Effector memory CD8-positive, alpha-beta T cell (primary cell): ENCODE data around the gene ALDH16A1.

ENCODE experiments used
- ATAC-seq: fragments of 150-1000 bp; cut with Tn5 transposase; replicated peaks from 2 replicates; pipeline ENCODE4 v1.10.0; 2021; ENCODE audit warnings: mild to moderate bottlenecking, moderate library complexity
- DNase-seq, 3 experiments: peaks; one replicate each; pipeline ENCODE4 v3.0.0; 2021
- H3K27ac Mint-ChIP-seq, 2 donors: one replicate each; pipeline ENCODE4 v1.8.0; 2022; ENCODE audit warnings: mild to moderate bottlenecking in 2 of 2, mixed read lengths in 2 of 2, moderate library complexity in 2 of 2
- H3K27me3 Mint-ChIP-seq, 2 donors: one replicate each; pipeline ENCODE4 v1.8.0; 2022; ENCODE audit warnings: mixed read lengths in 2 of 2
- H3K36me3 Mint-ChIP-seq: one replicate; pipeline ENCODE4 v1.8.0; 2022; ENCODE audit warnings: mild to moderate bottlenecking, moderate library complexity, mixed read lengths; ENCODE audit not compliant: insufficient read depth
- H3K4me1 Mint-ChIP-seq, 2 donors: one replicate each; pipeline ENCODE4 v1.8.0; 2022; ENCODE audit warnings: low read depth in 2 of 2, mixed read lengths in 2 of 2
- H3K4me3 Mint-ChIP-seq, 2 donors: one replicate each; pipeline ENCODE4 v1.8.0; 2022; ENCODE audit warnings: mild to moderate bottlenecking in 2 of 2, mixed read lengths in 2 of 2, moderate library complexity in 2 of 2
- H3K9me3 Mint-ChIP-seq, 2 donors: one replicate each; pipeline ENCODE4 v1.8.0; 2022; ENCODE audit warnings: mixed read lengths in 2 of 2

The ALDH16A1 gene

DNA sequence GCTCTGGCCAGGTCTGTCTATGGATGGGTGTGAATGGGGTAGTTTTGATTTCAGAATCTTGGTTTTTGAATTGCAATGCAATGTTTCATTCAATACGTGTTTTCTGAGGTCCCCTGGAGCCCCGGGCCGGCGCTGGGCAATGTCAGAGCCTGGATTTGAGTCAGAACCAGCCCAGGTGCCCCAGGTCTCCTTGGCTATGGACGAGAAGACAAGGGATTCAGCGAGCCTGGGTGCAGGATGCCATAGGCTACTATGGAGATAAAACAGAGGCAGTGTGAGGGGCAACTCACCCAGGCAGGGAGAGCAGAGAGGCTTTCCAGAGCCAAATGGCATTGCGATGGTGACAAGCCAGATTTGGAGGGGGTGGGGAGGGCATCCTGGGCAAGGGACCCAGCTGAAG is 33.2 kb downstream of the ALDH16A1 start:
- H3K4me3 Mint-ChIP-seq, result peak overlapping the region in 1 of 2 donors; percentile 29
- H3K27me3 Mint-ChIP-seq, result no peaks in the 10 kb centered on the region
- H3K4me1 Mint-ChIP-seq, result peaks cover 27 to 33% of the 10 kb centered on the region in 2 donors
- H3K27ac Mint-ChIP-seq, result peak overlapping the region; percentile 54 to 78
- peaks cover 96% of the 10 kb centered on the region for H3K36me3 Mint-ChIP-seq
- H3K9me3 Mint-ChIP-seq, result no peaks in the 10 kb centered on the region
- ATAC-seq (no peak), DNase-seq (no peak)

DNA sequence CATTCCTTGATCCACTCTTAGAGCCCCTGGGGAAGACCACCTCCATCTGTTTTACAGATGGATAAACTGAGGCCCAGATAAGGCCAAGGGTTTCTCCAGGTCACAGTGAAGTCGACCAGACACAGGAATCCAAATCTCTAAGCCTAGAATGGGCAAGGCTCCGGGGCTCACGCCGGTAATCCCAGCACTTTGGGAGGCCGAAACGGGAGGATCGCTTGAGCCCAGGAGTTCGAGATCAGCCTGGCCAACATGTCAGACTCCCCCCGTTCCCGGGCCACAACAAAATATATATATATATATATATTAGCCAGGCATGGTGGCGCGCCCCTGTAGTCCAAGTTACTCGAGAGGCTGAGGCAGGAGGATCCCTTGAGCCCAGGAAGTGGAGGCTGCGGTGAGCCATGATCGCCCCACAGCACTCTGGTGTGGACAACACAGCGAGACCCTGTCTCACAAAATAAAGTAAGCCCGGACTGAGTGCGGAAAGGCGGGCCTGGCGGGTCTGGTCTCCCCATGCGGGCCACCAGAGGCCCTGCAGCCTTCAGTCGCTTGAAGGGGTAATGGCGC is 33.8 kb downstream of the ALDH16A1 start:
- DNase-seq (no peak), ATAC-seq (no peak)
- peak overlapping the region; percentile 98 to 99 for H3K27ac Mint-ChIP-seq
- H3K4me1 Mint-ChIP-seq, result peaks cover 27 to 35% of the 10 kb centered on the region in 2 donors
- peak overlapping the region; percentile 96 to 98 for H3K4me3 Mint-ChIP-seq
- no peaks in the 10 kb centered on the region for H3K9me3 Mint-ChIP-seq
- H3K36me3 Mint-ChIP-seq, result peaks cover 96% of the 10 kb centered on the region
- no peaks in the 10 kb centered on the region for H3K27me3 Mint-ChIP-seq

DNA sequence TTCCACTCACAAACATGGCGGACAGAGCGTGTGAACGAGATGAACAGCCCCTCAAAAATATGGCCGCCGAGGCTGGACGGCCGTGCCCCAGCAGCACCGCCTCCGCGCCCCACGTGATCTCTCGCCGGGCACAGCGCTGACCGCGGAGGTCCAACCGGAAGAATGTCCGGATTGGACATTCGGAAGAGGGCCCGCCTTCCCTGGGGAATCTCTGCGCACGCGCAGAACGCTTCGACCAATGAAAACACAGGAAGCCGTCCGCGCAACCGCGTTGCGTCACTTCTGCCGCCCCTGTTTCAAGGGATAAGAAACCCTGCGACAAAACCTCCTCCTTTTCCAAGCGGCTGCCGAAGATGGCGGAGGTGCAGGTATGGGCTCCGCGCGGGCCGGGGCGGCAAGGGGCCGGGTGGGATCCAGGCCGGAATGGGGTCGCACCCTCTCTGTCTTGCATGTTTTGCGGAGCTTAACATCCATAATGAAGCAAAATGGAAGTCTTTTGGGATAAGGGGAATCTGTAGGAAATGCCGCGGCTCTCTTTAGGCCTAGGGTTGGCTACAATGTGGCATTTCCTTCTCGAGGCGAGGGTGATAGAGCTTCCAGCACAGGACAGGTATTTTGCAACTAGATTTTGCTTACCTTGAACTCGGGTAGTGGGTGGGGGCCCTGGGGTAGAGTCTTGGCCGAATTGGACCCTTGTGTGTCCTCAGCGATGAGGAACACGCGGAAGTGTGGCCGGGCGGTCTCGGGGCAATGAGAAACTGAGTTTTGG is 34.4 kb downstream of the ALDH16A1 start, which contains the start of gene RPL13A:
RPL13A (plus strand) TSS at position 332 of the 769 bp plus-strand sequence; CDS start at position 354, 22 bp downstream.
- Mint-ChIP-seq H3K27ac (peak within 1 kb of the TSS; percentile 98 to 99), H3K4me1 (peaks cover 28 to 38% of the 10 kb centered on the region in 2 donors), H3K9me3 (no peaks in the 10 kb centered on the region), H3K36me3 (peaks cover 96% of the 10 kb centered on the region), H3K4me3 (peak within 1 kb of the TSS; percentile 96 to 98), H3K27me3 (no peaks in the 10 kb centered on the region)
- ATAC-seq (peak; percentile 89), DNase-seq (peak; percentile 98 to 100 (median 99))

DNA sequence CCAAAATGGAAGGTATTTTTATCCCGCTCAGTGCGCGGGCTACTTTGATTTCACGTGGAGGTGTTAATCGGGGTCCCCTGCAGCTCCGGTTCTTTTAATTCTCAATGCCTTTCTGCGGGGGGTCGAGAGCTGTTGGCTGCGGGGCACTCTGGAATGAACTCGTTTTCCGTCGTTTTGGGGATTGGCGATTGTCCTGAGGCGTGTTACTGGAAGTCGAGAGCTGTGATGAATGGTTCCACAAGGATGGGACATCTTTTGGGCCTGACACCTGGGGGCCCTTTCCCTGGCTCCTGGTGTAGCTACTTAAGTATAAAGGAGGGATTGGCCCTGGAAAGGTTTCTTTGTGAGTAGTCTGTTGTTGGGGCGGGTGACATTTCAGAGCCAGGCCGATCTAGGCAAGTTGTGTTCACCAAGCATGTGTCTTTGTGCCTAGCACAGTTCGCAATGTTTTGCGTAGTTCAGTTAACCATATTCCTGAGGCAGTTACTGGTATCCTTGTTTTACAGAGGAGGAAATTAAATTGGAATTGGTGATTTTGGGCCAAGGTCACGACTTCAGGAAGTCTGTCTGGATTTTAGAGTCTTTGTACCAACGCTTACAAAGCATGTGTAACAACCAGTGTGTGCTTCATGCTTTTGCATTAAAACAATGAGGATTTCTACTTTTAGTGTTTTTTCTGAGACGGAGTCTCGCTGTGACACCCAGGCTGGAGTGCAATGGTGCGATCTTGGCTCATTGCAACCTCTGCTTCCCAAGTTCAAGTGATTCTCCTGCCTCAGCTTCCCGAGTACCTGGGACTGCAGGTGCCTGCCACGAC is 35.2 kb downstream of the ALDH16A1 start:
- H3K4me3 Mint-ChIP-seq, result peak overlapping the region; percentile 96 to 98
- peaks cover 96% of the 10 kb centered on the region for H3K36me3 Mint-ChIP-seq
- DNase-seq, result no peak
- H3K27ac Mint-ChIP-seq, result peak overlapping the region; percentile 98 to 99
- no peaks in the 10 kb centered on the region for H3K27me3 Mint-ChIP-seq
- peaks cover 35 to 46% of the 10 kb centered on the region in 2 donors for H3K4me1 Mint-ChIP-seq
- H3K9me3 Mint-ChIP-seq, result no peaks in the 10 kb centered on the region
- no peak for ATAC-seq

DNA sequence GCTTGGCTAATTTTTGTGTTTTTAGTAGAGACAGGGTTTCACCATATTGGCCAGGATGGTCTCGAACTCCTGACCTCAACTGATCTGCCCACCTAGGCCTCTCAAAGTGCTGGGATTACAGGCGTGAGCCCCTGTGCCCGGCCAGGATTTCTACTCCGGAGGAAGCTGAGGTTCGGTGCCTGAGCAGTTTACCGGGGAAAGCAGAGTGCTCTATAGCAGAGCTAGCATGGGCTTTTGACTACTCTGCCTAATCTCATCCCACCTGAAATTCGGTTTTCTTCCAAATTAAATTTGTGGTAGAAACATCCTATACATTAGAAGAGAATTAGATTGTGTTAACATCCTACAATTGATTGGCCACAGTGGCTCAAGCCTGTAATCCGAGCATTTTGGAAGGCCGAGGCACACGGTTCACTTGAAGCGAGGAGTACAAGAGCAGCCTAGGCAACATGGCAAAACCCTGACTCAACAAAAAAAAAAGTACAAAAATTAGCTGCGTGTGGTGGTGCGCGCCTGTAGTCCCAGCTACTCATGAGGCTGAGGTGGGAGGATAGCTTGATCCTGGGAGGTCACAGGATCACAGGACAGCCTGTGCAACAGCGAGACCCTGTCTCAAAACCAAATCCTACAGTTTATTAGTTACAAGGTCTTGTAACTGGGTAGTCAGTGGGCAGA is 36.0 kb downstream of the ALDH16A1 start:
- Mint-ChIP-seq H3K36me3 (peaks cover 96% of the 10 kb centered on the region), H3K9me3 (no peaks in the 10 kb centered on the region), H3K4me3 (peak overlapping the region; percentile 96 to 98), H3K27ac (peak overlapping the region; percentile 98 to 99), H3K4me1 (peaks cover 35 to 49% of the 10 kb centered on the region in 2 donors), H3K27me3 (no peaks in the 10 kb centered on the region)
- ATAC-seq (no peak), DNase-seq (no peak)

DNA sequence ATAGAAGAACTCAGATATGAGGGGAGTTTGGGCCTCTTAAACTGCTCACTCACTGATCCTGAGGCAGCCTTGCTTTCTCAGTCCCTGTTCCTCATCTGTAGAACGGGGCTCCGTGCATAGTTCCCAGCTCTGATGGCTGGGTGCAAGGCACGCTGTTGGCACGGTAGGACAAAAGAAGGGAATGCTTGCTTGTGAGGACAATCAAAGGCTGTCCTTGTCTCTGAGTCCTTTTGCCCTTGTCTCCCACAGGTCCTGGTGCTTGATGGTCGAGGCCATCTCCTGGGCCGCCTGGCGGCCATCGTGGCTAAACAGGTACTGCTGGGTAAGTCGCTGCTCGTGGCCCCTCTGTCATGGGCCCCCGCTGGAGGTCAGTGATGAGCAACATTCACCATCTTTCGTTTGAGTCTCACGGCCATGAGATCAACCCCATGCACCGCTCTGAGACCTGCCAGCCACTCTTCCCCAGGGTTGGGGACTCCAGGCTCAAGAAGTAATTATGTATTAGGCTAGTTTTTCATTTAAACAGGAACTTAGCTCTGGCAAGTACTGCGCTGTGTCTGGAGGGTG is 36.7 kb downstream of the ALDH16A1 start:
- H3K4me1 Mint-ChIP-seq, result peaks cover 35 to 49% of the 10 kb centered on the region in 2 donors
- H3K36me3 Mint-ChIP-seq, result peaks cover 96% of the 10 kb centered on the region
- H3K4me3 Mint-ChIP-seq, result peak overlapping the region; percentile 96 to 98
- peak overlapping the region; percentile 94 to 98 for H3K27ac Mint-ChIP-seq
- H3K9me3 Mint-ChIP-seq, result no peaks in the 10 kb centered on the region
- H3K27me3 Mint-ChIP-seq, result no peaks in the 10 kb centered on the region
- DNase-seq (peak in 1 of 3 experiments; percentile 49), ATAC-seq (no peak)

DNA sequence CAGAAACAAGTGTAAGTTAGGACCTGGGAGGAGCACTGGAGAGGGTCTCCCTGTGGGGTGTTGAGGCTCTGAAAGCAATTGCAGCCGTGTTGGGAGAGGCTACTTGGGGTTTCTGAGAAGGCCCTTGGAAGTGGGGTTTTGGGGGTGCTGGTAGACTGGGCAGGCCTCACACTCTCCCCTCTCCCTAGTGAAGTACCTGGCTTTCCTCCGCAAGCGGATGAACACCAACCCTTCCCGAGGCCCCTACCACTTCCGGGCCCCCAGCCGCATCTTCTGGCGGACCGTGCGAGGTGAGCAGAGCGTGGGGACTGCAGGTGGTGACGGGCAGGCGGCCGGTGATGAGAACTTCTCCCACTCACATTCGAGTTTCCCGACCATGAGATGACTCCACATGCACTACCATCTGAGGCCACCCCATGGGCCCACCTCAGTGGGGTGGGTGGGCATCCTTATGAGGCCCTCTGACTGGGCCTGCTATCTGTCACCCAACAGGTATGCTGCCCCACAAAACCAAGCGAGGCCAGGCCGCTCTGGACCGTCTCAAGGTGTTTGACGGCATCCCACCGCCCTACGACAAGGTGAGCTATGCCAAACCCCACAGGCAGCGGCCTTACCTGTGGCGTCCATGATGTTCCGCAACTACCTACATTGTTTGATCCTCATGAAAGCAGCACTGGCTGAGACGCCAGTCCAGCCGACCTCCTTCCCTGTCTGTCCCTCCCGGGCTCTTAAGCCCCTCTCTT is 37.4 kb downstream of the ALDH16A1 start:
- DNase-seq, result no peak
- H3K36me3 Mint-ChIP-seq, result peaks cover 96% of the 10 kb centered on the region
- H3K4me3 Mint-ChIP-seq, result peak overlapping the region; percentile 96 to 98
- no peaks in the 10 kb centered on the region for H3K27me3 Mint-ChIP-seq
- no peaks in the 10 kb centered on the region for H3K9me3 Mint-ChIP-seq
- H3K4me1 Mint-ChIP-seq, result peaks cover 35 to 49% of the 10 kb centered on the region in 2 donors
- ATAC-seq, result no peak
- peak overlapping the region; percentile 94 to 98 for H3K27ac Mint-ChIP-seq

DNA sequence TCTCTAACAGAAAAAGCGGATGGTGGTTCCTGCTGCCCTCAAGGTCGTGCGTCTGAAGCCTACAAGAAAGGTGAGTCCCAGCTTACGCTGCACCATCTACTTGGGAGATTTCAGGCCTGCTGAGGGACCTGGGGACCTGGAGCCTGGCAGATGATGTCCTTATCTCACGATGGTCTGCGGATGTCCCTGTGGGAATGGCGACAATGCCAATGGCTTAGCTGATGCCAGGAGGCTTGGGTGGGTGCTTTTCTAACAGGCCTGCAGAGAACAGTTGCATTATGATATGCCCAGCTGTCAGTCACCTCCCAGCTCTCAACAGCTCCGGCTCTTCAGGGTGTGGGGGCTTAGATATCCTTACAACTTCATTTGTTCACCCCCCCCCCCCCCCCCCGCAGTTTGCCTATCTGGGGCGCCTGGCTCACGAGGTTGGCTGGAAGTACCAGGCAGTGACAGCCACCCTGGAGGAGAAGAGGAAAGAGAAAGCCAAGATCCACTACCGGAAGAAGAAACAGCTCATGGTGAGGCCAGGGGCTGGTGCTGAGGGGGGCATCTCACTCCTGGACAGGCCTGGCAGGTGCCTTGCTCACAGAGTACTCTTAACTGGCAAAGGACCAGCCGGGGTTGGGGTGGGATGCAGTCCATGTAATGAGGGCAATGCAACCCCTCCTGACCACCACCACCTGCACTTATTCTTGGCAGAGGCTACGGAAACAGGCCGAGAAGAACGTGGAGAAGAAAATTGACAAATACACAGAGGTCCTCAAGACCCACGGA is 38.2 kb downstream of the ALDH16A1 start:
- Mint-ChIP-seq H3K4me3 (peak overlapping the region; percentile 96 to 98), H3K9me3 (no peaks in the 10 kb centered on the region), H3K27me3 (no peaks in the 10 kb centered on the region), H3K4me1 (peaks cover 39 to 51% of the 10 kb centered on the region in 2 donors), H3K36me3 (peaks cover 96% of the 10 kb centered on the region), H3K27ac (peak overlapping the region; percentile 91 to 98)
- no peak for DNase-seq
- no peak for ATAC-seq

DNA sequence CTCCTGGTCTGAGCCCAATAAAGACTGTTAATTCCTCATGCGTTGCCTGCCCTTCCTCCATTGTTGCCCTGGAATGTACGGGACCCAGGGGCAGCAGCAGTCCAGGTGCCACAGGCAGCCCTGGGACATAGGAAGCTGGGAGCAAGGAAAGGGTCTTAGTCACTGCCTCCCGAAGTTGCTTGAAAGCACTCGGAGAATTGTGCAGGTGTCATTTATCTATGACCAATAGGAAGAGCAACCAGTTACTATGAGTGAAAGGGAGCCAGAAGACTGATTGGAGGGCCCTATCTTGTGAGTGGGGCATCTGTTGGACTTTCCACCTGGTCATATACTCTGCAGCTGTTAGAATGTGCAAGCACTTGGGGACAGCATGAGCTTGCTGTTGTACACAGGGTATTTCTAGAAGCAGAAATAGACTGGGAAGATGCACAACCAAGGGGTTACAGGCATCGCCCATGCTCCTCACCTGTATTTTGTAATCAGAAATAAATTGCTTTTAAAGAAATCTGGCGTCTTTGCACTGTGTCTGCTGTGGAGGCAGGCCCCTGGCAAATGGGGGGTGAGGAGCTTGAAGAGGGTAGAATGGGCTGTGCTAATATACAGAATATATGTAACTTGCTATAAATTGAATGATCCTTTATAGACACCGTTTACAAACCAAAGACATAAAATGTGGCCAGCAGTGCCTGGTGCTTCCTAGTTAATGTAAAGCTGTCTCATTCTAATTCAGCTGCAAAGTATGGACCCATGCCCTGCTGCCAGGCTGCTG is 39.0 kb downstream of the ALDH16A1 start:
- Mint-ChIP-seq H3K4me1 (peaks cover 43 to 52% of the 10 kb centered on the region in 2 donors), H3K36me3 (peaks cover 100% of the 10 kb centered on the region), H3K27me3 (no peaks in the 10 kb centered on the region), H3K4me3 (peak overlapping the region; percentile 44 to 65), H3K27ac (peak overlapping the region; percentile 91 to 98), H3K9me3 (no peaks in the 10 kb centered on the region)
- ATAC-seq (no peak), DNase-seq (peak in 1 of 3 experiments; percentile 12)

DNA sequence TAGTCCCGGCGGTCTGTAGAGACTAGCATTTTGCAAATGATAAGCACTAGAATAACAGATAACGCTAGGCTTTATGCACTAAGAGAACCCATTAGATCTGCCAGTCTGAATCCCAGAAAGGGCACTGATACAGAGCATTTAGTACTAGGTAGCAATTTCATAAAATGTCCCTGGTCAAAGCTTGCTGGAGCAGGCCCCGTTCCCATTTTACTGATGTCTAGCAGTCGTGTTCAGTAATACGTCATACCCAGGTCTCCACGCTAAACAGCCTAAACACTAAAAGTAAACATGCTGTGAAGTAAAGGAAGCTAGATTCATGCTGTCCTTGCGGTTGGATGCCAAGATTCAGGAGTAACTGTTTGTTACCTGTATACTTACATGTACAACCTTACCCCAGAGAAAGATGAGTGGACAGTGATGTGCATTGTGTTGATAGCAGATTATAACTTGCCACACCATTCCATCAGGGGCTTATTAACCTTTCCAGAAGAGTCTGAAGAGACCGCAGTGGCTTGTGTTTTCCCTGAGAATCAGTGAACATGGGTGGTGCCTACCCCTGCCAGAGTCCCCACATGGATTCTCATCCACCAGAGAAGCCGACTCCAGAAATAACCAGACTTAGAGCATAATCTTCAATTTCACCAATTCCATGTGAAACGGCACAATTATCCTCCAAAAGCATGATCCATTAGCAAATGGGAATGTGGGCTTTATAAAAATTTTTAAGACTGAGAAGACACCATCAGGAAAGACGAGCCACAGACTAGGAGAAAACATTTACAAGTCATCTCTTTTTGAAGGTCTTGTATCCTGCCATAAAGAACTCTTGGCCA is 39.8 kb downstream of the ALDH16A1 start:
- DNase-seq (peak in 1 of 3 experiments; percentile 17), ATAC-seq (no peak)
- Mint-ChIP-seq H3K27me3 (no peaks in the 10 kb centered on the region), H3K27ac (peak overlapping the region; percentile 91 to 98), H3K4me3 (peak overlapping the region; percentile 65 to 67), H3K9me3 (no peaks in the 10 kb centered on the region), H3K4me1 (peaks cover 47 to 53% of the 10 kb centered on the region in 2 donors), H3K36me3 (peaks cover 100% of the 10 kb centered on the region)
